Measurements from ENCODE around the gene MINDY1.

Gene MINDY1

GRCh38 chr1:150985179-150985825 lies 21.4 kb downstream of the MINDY1 start:
- DNase-seq, result no peak

GRCh38 chr1:150981805-150982712 lies 24.6 kb downstream of the MINDY1 start, which contains the start of gene ANXA9:
Gene ANXA9 (plus strand): TSS chr1:150982292. CDS start chr1:150983106, 814 bp downstream.
- no peak for DNase-seq

DNA sequence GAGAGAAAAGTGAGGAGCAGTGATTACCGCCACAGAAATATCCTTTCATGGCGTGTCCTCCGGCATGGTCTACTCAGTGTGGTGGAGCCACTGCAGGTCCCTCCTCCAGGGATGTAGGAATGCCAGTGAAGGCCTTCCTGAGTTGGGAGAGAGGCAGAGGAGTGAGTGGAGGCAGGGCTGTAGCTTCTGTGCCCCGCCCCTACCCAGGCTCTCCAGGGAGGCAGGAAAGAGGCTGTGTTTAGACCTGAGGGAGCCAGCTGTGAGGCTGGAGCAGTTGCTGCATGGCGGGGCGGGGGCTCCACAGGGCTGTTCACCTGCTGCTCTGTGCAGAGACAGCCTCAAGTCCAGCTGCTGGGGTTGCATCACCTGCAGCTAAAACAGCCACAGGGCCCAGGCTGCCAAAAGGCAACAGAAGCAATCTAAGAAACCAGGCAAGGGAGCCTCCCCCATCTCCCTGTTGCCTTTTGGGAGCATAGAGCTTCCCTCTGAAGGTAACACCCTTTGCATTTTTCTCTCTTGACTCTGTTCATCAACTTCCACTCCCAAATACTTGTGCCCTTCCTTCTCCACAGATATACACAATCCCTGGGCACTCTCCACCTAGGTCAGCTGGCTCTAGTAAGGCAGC lies 25.4 kb downstream of the MINDY1 start:
- no peak for DNase-seq

DNA sequence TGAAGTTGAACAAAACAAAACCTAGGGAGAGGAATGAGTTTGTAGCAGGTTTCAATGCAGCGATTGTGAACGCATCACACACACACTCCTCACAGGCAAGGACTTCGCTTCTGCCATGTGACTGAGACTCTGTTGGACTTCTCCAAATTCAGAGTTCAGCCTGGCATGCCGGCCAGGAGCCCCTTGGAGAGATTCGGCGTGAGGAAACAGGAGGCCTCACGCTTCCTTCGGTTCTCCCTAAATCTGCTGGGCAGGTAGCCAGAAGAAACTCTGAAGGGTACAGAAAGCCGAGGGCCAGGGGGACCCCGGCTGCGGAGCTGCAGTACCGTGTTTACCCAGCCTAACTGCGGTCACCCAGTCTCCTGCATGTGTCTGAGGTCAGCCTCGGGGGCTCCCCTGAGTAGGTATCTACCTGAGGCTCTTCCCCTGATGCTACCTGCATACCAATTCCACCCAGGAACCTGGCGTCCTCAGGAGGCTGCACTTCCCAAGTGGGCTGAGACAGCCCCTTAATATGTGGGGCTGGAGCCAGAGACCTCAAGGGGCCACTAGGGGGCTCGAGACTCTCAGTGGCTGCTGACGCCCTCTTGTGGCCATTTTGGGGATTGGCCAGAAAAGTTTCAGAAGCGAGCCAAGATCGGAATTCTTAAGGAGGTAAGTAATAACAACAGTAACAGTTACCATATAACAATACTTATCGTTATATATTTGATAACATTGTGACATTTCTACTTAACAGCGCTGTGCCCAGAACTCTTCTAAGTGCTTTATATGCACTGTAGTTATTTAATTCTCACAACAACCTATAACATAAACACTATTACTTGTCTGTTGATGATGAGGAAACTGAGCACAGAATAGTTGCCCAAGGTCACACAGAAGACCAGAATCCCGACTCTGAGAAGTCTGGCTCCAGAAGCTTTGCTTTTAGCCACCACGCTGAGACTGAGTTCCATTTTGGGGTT lies 27.3 kb downstream of the MINDY1 start:
- peak; percentile 87 for DNase-seq

- DNase-seq, result no peak
Observed at GRCh38 chr1:150976879-150977694, 29.6 kb downstream of the MINDY1 start.

DNA sequence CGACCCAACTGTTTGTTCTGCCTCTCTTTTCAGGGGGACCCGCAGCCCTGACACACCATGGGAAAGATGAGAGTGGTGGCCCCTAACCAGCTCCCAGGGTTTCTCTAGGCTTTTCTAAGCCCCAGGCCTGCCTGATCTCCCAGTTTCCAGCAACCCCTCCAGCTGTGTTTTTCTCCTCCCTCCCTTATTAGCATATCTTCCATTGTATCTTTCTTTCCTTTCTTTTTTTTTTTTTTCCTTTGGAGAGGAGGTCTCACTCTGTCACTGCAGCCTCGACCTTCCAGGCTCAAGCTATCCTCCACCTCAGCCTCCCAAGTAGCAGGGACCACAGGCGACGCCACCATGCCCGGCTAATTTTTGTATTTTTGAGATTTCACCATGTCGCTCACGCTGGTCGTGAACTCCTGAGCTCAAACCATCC lies 30.3 kb downstream of the MINDY1 start:
- no peak for DNase-seq

GRCh38 chr1:150974580-150975478 lies 31.9 kb downstream of the MINDY1 start, which contains the start of gene CERS2:
Gene CERS2 (minus strand): TSS chr1:150974835. CDS start chr1:150969090, 5,745 bp downstream.
- peak; percentile 86 for DNase-seq

DNA sequence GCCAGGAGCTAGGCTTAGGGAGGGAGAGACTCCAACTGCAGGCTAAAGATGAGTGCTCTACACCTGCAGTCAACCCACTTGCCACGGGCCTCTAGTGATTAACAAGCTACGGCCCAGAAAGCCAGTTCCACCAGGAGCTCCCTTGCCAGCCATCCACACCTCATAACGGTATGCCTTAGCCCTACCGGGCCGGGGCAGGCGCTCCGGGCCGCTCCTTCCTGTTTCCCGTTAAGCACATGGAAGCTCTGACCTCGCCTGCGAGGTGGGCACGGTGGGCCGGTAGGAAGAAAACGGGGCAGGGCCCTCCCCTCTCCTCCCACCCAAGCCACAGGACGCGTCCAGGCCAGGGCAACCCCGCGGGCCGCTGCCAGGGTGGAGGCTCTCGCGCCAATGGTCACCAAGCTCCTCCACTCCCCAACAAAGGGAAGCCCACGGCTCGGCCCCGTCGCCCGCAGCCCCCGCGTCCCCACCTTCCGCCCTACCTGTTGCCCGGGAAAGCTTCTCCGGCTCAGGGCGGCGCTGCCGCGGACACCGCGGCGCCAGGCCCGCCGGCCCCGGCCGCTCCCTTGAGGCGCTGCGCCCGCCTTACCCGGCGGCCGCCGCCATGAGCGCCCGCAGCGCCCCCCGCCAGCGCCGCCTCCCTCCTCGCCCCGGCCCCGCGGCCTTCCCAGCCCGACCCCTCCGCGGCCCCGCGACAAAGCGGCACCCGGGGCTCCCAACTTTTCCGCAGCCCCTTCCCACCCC lies 32.7 kb downstream of the MINDY1 start:
- DNase-seq, result no peak

DNA sequence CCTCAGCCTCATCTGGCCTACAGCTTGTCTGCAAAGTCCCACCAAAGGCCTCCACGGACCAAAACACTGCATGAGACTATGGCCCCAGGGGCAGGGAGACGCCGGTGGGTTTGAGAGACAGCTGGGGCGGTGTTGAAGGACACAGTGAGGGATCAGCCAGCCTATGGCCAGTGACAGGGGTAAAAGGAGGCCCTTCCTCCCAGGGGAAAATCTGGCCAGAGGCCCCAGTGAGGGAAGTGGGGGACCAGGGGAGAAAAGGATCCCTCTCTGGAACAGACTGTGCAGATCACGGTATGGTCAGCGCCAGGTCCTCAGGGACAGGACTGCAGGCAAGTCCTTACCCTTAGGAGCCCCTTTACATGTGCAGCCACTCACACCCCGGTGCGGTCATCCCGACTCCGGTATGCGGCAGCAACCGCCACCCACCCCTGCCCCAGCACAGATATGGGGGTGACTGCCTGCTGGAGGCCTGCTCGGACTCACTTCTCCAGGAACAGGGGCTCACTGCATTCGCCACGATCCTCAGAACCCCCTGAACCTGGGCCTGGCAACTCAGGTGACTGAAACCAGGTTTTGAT lies 33.4 kb downstream of the MINDY1 start:
- DNase-seq, result no peak

GRCh38 chr1:150972417-150972940 lies 34.2 kb downstream of the MINDY1 start:
- DNase-seq, result no peak

GRCh38 chr1:150971583-150972416 lies 34.9 kb downstream of the MINDY1 start:
- no peak for DNase-seq

- DNase-seq, result no peak
Observed at GRCh38 chr1:150970808-150971582, 35.7 kb downstream of the MINDY1 start.

DNA sequence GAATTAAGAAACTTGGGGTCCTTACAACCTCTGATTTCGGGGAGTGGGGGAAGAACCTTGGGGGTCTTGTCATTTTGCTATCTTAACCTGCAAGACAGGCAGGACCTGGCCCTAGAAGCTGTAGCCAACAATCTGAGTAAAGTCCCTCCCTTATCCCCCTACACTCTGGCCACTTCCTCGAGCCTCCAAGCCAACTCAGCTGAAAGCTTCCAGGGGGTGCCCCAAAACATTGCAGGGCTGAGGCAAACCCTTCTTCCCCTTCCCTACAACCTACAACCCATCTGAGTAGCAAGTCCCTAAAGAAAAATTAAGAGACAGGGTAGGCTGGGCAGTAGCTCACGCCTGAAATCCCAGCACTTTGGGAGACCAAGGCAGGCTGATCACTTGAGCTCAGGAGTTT lies 37.1 kb downstream of the MINDY1 start:
- DNase-seq, result no peak

GRCh38 chr1:150968491-150968890 lies 38.2 kb downstream of the MINDY1 start:
- no peak for DNase-seq

DNA sequence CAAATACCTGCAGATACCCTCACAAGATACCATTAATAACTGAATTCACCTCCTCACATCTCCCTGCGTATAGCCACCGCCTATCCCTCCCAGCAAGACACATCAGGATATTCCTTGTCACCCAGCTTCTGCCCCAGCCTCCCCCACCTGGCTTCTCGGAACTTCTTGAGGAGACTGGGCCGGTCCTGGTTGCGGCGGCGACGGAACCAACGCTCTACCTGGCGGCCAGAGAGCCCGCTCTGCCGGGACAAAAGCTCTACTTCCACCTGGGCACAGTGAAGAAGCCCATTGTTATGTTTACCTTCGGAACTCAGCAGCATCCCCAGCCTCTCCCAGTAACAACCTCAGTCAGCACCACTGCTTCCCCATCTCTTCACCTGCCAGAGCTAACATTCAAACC lies 38.8 kb downstream of the MINDY1 start:
- DNase-seq, result no peak

GRCh38 chr1:150966011-150966410 lies 40.7 kb downstream of the MINDY1 start:
- no peak for DNase-seq

DNA sequence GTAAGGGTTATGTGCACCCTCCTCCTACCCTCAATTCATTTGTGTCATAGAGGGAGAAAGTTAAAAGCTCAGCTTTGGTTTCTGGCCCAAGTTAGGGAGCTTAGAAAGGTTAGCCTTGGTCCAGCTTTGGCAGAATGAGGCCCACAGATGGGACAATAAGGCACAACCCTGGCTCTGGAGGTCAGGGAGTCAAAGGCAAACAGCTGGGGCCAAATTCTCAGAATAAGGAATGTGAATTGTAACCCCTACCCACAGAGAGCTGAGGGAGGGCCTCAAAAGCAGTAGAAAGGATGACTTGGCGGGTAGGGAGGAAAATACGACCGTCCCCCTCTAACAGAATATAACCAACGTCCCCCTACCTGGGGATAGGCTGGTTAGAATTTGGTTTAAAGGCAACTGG lies 41.1 kb downstream of the MINDY1 start:
- no peak for DNase-seq

All from fibroblast of skin of abdomen (primary cell).